ENCODE data around the gene TTC16.
"Not testable (repeated sequence)": the region's sequence is repeated elsewhere in the genome, so short reads cannot be mapped to it uniquely, and the experiment has no call there.

TTC16 gene

GRCh38 chr9:127778280-127779135 lies 62.6 kb downstream of the TTC16 start, which contains the start of gene SH2D3C:
Gene SH2D3C (minus strand): TSS chr9:127778666. CDS start chr9:127778627, 39 bp downstream.
- H3K4me3 ChIP-seq (ENCODE audit: low read depth, low read length), result peak within 1 kb of the TSS; percentile 57
- DNase-seq (ENCODE audit: low read depth), result peak; percentile 88

GRCh38 chr9:127779136-127779981 lies 63.5 kb downstream of the TTC16 start:
- H3K4me3 ChIP-seq (ENCODE audit: low read depth, low read length), result peak overlapping the region; percentile 25
- TF ChIP-seq CTCF (IDR thresholded peaks at IDR 0.05; ENCODE audit: low read depth, low read length) (no peak), MYC (IDR thresholded peaks at IDR 0.05; ENCODE audit: low read depth, low read length) (no peak), POLR2A (IDR thresholded peaks at IDR 0.05; ENCODE audit: extremely low read depth, insufficient read length) (no peak)
- TF ChIP-seq, protein P1, sequence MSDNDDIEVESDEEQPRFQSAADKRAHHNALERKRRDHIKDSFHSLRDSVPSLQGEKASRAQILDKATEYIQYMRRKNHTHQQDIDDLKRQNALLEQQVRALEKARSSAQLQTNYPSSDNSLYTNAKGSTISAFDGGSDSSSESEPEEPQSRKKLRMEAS (IDR thresholded peaks at IDR 0.05; ENCODE audit: low read depth, low read length), result 0 out of 2 replicates have a peak, but pooled peaks have one; percentile 10
- DNase-seq (ENCODE audit: low read depth), result peak; percentile 67

More at GRCh38 chr9:127778280-127779135, 62.6 kb downstream of the TTC16 start, which contains the start of gene SH2D3C:
- TF ChIP-seq MYC (IDR thresholded peaks at IDR 0.05; ENCODE audit: low read depth, low read length), result no peak
- TF ChIP-seq, protein P1 (IDR thresholded peaks at IDR 0.05; ENCODE audit: low read depth, low read length), result no peak
- TF ChIP-seq POLR2A (IDR thresholded peaks at IDR 0.05; ENCODE audit: extremely low read depth, insufficient read length), result peak; percentile 21
- TF ChIP-seq CTCF (IDR thresholded peaks at IDR 0.05; ENCODE audit: low read depth, low read length), result no peak

DNA sequence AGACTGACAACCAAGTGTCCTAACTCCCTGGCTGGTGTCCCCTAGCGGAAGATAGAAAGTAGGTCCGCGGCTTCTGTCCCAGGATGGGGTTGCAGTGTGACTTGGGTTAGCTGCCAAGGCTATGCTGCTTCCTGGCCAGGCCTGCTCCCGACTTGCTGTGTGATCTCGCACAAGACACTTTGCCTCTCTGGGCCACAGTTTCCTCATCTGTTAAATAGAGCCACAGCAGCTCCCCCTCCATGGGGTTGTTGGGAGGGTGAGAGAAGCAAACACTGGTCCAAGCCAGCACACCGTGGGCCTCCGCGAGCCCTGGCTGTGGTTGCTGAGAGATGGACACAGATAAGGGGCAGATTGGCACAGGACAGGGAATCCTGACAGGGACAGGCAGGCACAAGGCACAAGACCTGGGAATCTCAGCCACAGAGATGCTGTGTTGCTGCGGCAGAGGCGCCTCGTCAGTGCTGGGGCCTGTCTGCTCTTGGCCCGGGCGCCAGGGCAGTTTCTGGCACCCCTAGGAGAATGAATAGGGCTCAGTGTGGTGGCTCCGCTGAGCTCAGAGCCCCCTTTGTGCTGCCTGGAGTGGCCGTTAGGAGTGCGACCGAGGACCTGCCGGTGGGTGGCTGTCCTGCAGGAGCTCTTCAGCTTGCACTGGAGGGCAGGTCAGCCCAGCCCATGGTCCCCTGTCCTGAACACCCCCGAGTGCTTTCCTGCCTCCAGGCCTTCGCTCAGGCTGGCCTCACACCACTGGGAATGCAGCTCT lies 64.4 kb downstream of the TTC16 start:
- no peak for TF ChIP-seq CTCF (IDR thresholded peaks at IDR 0.05; ENCODE audit: low read depth, low read length)
- no peak for TF ChIP-seq MYC (IDR thresholded peaks at IDR 0.05; ENCODE audit: low read depth, low read length)
- TF ChIP-seq, protein P1 (IDR thresholded peaks at IDR 0.05; ENCODE audit: low read depth, low read length), result no peak
- no peak for TF ChIP-seq POLR2A (IDR thresholded peaks at IDR 0.05; ENCODE audit: extremely low read depth, insufficient read length)
- DNase-seq (ENCODE audit: low read depth), result peak; percentile 32
- no peak overlapping the region for H3K4me3 ChIP-seq (ENCODE audit: low read depth, low read length)

DNA sequence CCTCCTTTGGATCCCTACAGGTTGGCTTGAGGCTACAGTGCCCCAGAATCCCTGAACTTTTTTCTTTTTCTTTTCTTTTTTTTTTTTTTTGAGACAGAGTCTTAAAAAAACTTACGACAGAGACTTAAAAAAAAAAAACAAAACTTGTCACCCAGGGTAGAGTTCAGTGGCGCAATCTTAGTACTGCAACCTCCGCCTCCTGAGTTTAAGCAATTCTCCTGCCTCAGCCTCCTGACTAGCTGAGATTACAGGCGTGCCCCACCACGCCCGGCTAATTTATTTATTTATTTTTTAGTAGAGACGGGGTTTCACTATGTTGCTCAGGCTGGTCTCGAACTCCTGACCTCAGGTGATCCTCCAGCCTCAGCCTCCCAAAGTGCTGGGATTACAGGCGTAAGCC lies 65.0 kb downstream of the TTC16 start:
- H3K4me3 ChIP-seq (ENCODE audit: low read depth, low read length), result not testable (repeated sequence)
- DNase-seq (ENCODE audit: low read depth), result peak; percentile 75

Measured in NB4 (cell line).